ENCODE results near the gene ADM5.

The ADM5 gene
- 3.3 to 6.5 (median 4.6) reads per million in 4 experiments for total RNA-seq

- DNase-seq = peak; percentile 9
Observed at GRCh38 chr19:49689133-49690078, at the start of gene ADM5. TSS of gene ADM5 (plus strand) at chr19:49689594. CDS start at chr19:49689838, 244 bp downstream.

- DNase-seq = peak; percentile 99
Observed at GRCh38 chr19:49640113-49640898, 49.1 kb upstream of the ADM5 start, which contains the start of gene RRAS. TSS of gene RRAS (minus strand) at chr19:49640143. CDS start at chr19:49640098, 45 bp downstream.

GRCh38 chr19:49641688-49642491, 47.5 kb upstream of the ADM5 start, which contains the start of gene SCAF1:
TSS of gene SCAF1 (plus strand) at chr19:49642209. CDS start at chr19:49645027, 2,818 bp downstream.
- DNase-seq = peak; percentile 99

GRCh38 chr19:49642492-49643035, 46.8 kb upstream of the ADM5 start:
- DNase-seq = no peak

GRCh38 chr19:49643466-49643865, 45.9 kb upstream of the ADM5 start:
- DNase-seq = no peak

- no peak for DNase-seq
Observed at GRCh38 chr19:49645592-49645991, 43.8 kb upstream of the ADM5 start.

- no peak for DNase-seq
Observed at GRCh38 chr19:49645995-49646394, 43.4 kb upstream of the ADM5 start.

- DNase-seq = no peak
Observed at GRCh38 chr19:49646586-49646985, 42.8 kb upstream of the ADM5 start.

GRCh38 chr19:49651029-49651819, 38.2 kb upstream of the ADM5 start:
- no peak for DNase-seq

GRCh38 chr19:49651820-49652550, 37.4 kb upstream of the ADM5 start:
- DNase-seq = no peak

- DNase-seq = no peak
Observed at GRCh38 chr19:49652551-49653465, 36.6 kb upstream of the ADM5 start.

- DNase-seq = no peak
Observed at GRCh38 chr19:49653466-49653806, 36.0 kb upstream of the ADM5 start.

GRCh38 chr19:49654581-49654980, 34.8 kb upstream of the ADM5 start:
- no peak for DNase-seq

GRCh38 chr19:49655570-49656455, 33.6 kb upstream of the ADM5 start:
- DNase-seq = no peak

GRCh38 chr19:49656456-49657109, 32.8 kb upstream of the ADM5 start:
- DNase-seq = no peak

GRCh38 chr19:49657493-49658138, 31.8 kb upstream of the ADM5 start:
- DNase-seq = no peak

- no peak for DNase-seq
Observed at GRCh38 chr19:49658139-49658517, 31.3 kb upstream of the ADM5 start.
